Heart right ventricle (tissue), 16 donors: ENCODE measurements around the gene KIAA1191. TPM values are rescaled to one million over a fixed set of nuclear protein-coding genes. Genes with fewer than 3 reads are reported as not detected.
"Not testable (repeated sequence)": the region's sequence is repeated elsewhere in the genome, so short reads cannot be mapped to it uniquely, and the experiment has no call there.

Experiments
- ATAC-seq, 8 donors: fragments of 200-7000 bp; cut with Tn5 transposase; one replicate each; pipeline ENCODE4 v1.9.1; 2020; ENCODE audit warnings: mild to moderate bottlenecking in 8 of 8, moderate library complexity in 8 of 8, moderate number of reproducible peaks in 1 of 8
- DNase-seq, 2 donors: peaks; one replicate each; pipeline ENCODE4 v3.0.0-alpha.2; 2020
- H3K27ac ChIP-seq, 10 donors: fragments of 200-600 bp; sonication (generic) in 2 of 10; one replicate each; pipeline versions ENCODE4 v1.5.0 to v1.8.0; 2020 to 2022; ENCODE audit warnings: mild to moderate bottlenecking in 3 of 10
- H3K27me3 ChIP-seq, 7 donors: fragments of 200-600 bp; one replicate each; pipeline ENCODE4 v1.8.0; 2021 to 2022; ENCODE audit warnings: mild to moderate bottlenecking in 2 of 7
- H3K36me3 ChIP-seq, 9 donors: fragments of 200-600 bp; sonication (generic) in 1 of 9; one replicate each; pipeline versions ENCODE4 v1.5.0 to v1.8.0; 2020 to 2022; ENCODE audit warnings: mild to moderate bottlenecking in 2 of 9
- H3K4me1 ChIP-seq, 9 donors: fragments of 200-600 bp; sonication (generic) in 1 of 9; one replicate each; pipeline versions ENCODE4 v1.5.0 to v1.8.0; 2020 to 2022; ENCODE audit warnings: mild to moderate bottlenecking in 4 of 9
- H3K4me3 ChIP-seq, 10 donors: fragments of 200-600 bp; sonication (generic) in 2 of 10; one replicate each; pipeline versions ENCODE4 v1.5.0 to v1.8.0; 2020 to 2022; ENCODE audit warnings: mild to moderate bottlenecking in 7 of 10, moderate library complexity in 2 of 10
- H3K9me3 ChIP-seq, 11 donors: fragments of 200-600 bp in 10 of 11; sonication (generic) in 2 of 11; one replicate each; pipeline versions ENCODE4 v1.5.0 to v1.8.0; 2013 to 2022; ENCODE audit warnings: mild to moderate bottlenecking in 2 of 11, control low read depth in 1 of 11, moderate library complexity in 1 of 11
- WGBS, 2 donors: extraction: QIAGEN DNeasy Blood & Tissue Kit; methylation state at CpG; one replicate each; pipeline ENCODE4 v1.1.7; 2013; ENCODE audit warnings: inconsistent platforms in 1 of 2; 5-methylcytosine and 5-hydroxymethylcytosine counted together
- intact Hi-C, 10 donors: fragments of 100-400 bp; cut with DNase I; formaldehyde crosslinking; loops; one replicate each; pipeline versions ENCODE4 v1.11.1 to v1.14.2; 2022
- microRNA-seq, 2 donors: library from miRNA; unstranded; fragments of <30 nt; microRNA quantifications; one replicate each; pipeline ENCODE4 v1.2.0, GENCODE V29; 2021
- polyA plus RNA-seq, 2 donors: library from polyadenylated mRNA; stranded (reverse); fragments of 200-250 nt; gene quantifications; one replicate each; pipeline ENCODE4 v1.2.3, GENCODE V29; 2013
- total RNA-seq, 10 donors: library from RNA; stranded (reverse); fragmentation: NEBNext Ultra II Directional in 3 of 10; extraction: Animal tissue kit (Norgen Biotek cat#: 25700) in 3 of 10; gene quantifications; one replicate each; pipeline versions ENCODE4 v1.2.1 to v1.2.4, GENCODE V29; 2021 to 2023
- TF ChIP-seq, protein P1 (sequence below), 9 donors: fragments of 200-600 bp; sonication (generic) in 2 of 9; IDR thresholded peaks; one replicate each; pipeline versions ENCODE4 v1.5.0 to v1.8.0; 2021 to 2022; ENCODE audit warnings: antibody characterized with exemption in 9 of 9, mild to moderate bottlenecking in 5 of 9, moderate library complexity in 1 of 9
- donor health status: Arrhythmogenic right ventricular cardiomyopathy.
- donor health status: ischemic (EF 13 %, LVEDD 7.1; RV severe dilation, severe dysfunction).
- donor health status: healthy with polysubstance abuse.
- donor health status: DM: no; HTN: yes; CAD: no.
- donor health status: DM: no; HTN: no; CAD: no.
- donor health status: ischemic (EF 25% LVEDD 6.9; RV normal size, moderate dysfunction).
- donor health status: ischemic (EF 25% LVEDD 5.7; RV mildly dilated, moderate dysfunction).
- donor health status: healthy.
- donor health status: DM: yes; HTN: yes; CAD: no.
- donor health status: Ischemic cardiomyopathy.
- donor health status: ischemic (EF 35%, LVEDD 5.7; RV mildly dilated, moderate dysfunction).
- donor health status: nonischemic (EF 11% LVEDD 7.7; RV severe dilation, severe dysfunction).
- donor health status: DM: yes; HTN: yes; CAD: no.
- donor health status: PGD.
- donor health status: ischemic (EF 29% LVEDD 5.4; RV normal size, mild dysfunction).
- donor health status: nonischemic (EF 23%, LVEDD 6.1; RV moderate dilation, normal function).

The KIAA1191 gene
- total and polyA plus RNA-seq, 12 donors, result 38.8 to 121 (median 89.1) TPM

DNA sequence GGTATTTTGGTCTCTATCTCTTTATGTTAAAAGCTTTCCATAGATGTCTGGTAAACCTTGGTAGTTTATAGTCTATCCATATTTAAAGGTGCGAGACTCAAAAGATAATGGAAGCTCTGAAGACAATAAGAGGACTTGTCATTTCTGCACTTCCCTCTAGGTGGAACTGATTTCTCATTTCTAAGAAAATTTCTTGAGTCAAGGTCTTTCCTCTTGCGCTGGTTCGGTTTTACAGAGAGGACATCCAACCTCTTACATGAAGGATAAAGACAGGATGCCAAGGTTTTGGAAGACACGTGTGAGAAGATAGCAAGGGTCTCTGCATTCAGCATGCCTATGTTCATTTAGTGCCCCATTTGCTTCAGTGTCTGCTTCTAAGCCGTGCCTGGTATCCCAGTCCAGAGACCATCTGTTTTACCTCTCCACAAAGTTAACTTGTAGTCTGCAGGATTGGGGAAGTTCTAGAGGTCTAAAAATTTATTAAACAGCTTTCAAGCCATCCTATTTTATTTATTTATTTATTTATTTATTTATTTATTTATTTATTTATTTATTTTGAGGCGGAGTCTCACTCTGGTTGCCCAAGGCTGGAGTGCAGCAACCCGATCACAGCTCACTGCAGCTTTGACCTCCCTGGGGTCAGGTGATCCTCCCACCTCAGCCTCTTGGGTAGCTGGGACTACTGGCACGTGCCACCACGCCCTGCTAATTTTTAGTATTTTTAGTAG lies 41.6 kb downstream of the KIAA1191 start:
- Histone ChIP-seq H3K36me3 (peaks cover 0 to 67% (median 13%) of the 10 kb centered on the region in 9 donors), H3K4me1 (no peaks in the 10 kb centered on the region), H3K9me3 (no peaks in the 10 kb centered on the region), H3K4me3 (no peak overlapping the region), H3K27ac (no peak overlapping the region), H3K27me3 (no peaks in the 10 kb centered on the region)
- intact Hi-C loops, result no loop called here
- DNase-seq, result no peak
- ATAC-seq, result no peak
- TF ChIP-seq, protein P1, sequence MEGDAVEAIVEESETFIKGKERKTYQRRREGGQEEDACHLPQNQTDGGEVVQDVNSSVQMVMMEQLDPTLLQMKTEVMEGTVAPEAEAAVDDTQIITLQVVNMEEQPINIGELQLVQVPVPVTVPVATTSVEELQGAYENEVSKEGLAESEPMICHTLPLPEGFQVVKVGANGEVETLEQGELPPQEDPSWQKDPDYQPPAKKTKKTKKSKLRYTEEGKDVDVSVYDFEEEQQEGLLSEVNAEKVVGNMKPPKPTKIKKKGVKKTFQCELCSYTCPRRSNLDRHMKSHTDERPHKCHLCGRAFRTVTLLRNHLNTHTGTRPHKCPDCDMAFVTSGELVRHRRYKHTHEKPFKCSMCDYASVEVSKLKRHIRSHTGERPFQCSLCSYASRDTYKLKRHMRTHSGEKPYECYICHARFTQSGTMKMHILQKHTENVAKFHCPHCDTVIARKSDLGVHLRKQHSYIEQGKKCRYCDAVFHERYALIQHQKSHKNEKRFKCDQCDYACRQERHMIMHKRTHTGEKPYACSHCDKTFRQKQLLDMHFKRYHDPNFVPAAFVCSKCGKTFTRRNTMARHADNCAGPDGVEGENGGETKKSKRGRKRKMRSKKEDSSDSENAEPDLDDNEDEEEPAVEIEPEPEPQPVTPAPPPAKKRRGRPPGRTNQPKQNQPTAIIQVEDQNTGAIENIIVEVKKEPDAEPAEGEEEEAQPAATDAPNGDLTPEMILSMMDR (IDR thresholded peaks at IDR 0.05), result peak in 6 of 9 donors; percentile 3 to 37 (median 25)
- WGBS, 2 donors, result 81 to 84% methylated on average over 9 of the region's 9 CpGs

DNA sequence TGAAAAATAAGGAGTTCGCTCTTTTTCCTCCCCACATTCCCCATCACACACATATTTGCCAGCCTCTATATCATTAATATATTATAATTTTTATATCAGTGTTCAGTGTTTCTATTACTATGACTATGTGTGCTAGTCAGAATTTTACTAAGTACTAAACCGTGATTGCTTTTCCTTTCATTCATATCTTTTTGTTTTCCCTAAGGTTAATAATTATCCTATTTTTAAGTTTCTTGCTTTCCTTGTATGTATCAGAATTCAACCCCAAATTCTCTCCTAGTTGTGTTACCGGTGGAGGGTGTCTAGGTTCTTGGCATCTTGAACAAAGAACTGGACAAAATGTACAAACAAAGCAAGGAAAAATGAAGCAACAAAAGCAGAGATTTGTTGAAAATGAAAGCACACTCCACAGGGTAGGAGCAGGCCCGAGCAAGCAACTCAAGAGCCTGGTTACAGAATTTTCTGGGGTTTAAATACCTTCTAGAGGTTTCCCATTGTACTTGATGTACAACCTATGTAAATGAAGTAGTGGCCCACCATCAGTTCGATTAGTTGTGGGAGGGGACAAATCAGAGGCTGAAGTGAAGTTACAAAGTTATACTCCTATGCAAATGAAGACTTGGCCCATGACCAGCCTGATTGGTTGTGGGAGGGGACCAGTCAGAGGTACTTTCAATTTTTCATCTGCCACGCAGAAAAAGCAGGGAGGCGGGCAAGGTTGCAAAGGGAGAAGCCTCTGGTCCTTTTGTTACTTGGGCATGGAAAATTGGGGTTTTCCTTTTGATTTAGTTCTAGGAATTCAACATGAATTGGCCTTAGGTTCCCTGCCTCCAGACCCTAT lies 43.8 kb downstream of the KIAA1191 start:
- ATAC-seq (no peak), DNase-seq (no peak)
- TF ChIP-seq, protein P1 (IDR thresholded peaks at IDR 0.05), result no peak
- Histone ChIP-seq H3K27me3 (no peaks in the 10 kb centered on the region), H3K9me3 (no peaks in the 10 kb centered on the region), H3K4me3 (no peak overlapping the region), H3K27ac (no peak overlapping the region), H3K4me1 (no peaks in the 10 kb centered on the region), H3K36me3 (peaks cover 0 to 64% (median 19%) of the 10 kb centered on the region in 9 donors)
- WGBS, 2 donors, result 91 to 93% methylated on average over 7 of the region's 7 CpGs
- intact Hi-C loops, result no loop called here

GRCh38 chr5:176305356-176305755 lies 56.2 kb downstream of the KIAA1191 start:
- H3K4me3 ChIP-seq, H3K27me3 ChIP-seq, ATAC-seq, H3K9me3 ChIP-seq, intact Hi-C loops, DNase-seq, H3K27ac ChIP-seq, H3K4me1 ChIP-seq: not testable (repeated sequence)
- WGBS, 2 donors, result 96 to 98% methylated on average over 5 to 17 of the region's 31 CpGs
- H3K36me3 ChIP-seq, result peaks cover 0 to 39% (median 0%) of the 10 kb centered on the region in 9 donors

Small RNAs within 50 kb of the gene (microRNA-seq; reads per million reads assigned to microRNA genes)
- gene MIR1271, result 7.2 to 16.8 reads per million in 2 donors

Other genes with a start within 250 kb of the KIAA1191 start
- 1 to 10 TPM; 3.6 to 7.7 (median 5.2) TPM for gene SIMC1, start 123.3 kb downstream of the KIAA1191 start, total RNA-seq
- 1 to 10 TPM; 1.9 to 3.7 TPM for gene SIMC1, start 123.3 kb downstream of the KIAA1191 start, polyA plus RNA-seq
- 1 to 10 TPM; 2.7 to 9.2 (median 6.7) TPM for gene ARL10, start 3.7 kb upstream of the KIAA1191 start, total RNA-seq
- gene ARL10, start 3.7 kb upstream of the KIAA1191 start, polyA plus RNA-seq, result 10 to 100 TPM in 1 of 2 donors, 1 to 10 TPM in 1; 1.5 to 12.3 TPM
- 10 to 100 TPM; 11.3 to 25.9 (median 18.5) TPM for gene NOP16, start 26.8 kb upstream of the KIAA1191 start, total RNA-seq
- gene NOP16, start 26.8 kb upstream of the KIAA1191 start, polyA plus RNA-seq, result 10 to 100 TPM; 59.0 to 84.0 TPM
- gene HIGD2A, start 27.0 kb upstream of the KIAA1191 start, total RNA-seq, result 100 to 1,000 TPM; 198 to 276 (median 228) TPM
- 100 to 1,000 TPM; 325 to 349 TPM for gene HIGD2A, start 27.0 kb upstream of the KIAA1191 start, polyA plus RNA-seq
- 100 to 1,000 TPM; 192 to 246 (median 214) TPM for gene CLTB, start 54.8 kb upstream of the KIAA1191 start, total RNA-seq
- gene CLTB, start 54.8 kb upstream of the KIAA1191 start, polyA plus RNA-seq, result 100 to 1,000 TPM; 546 to 569 TPM
- 10 to 100 TPM; 12.8 to 19.9 (median 14.9) TPM for gene FAF2, start 86.6 kb upstream of the KIAA1191 start, total RNA-seq
- 10 to 100 TPM; 10.1 to 10.4 TPM for gene FAF2, start 86.6 kb upstream of the KIAA1191 start, polyA plus RNA-seq
- 10 to 100 TPM; 18.1 to 31.1 (median 21.5) TPM for gene RNF44, start 175.6 kb upstream of the KIAA1191 start, total RNA-seq
- gene RNF44, start 175.6 kb upstream of the KIAA1191 start, polyA plus RNA-seq, result 10 to 100 TPM in 1 of 2 donors, 1 to 10 TPM in 1; 7.9 to 21.9 TPM
- under 1 TPM in 2 of 10 donors, not detected in 8; 0.19 to 0.22 TPM for gene CDHR2, start 187.6 kb upstream of the KIAA1191 start, total RNA-seq
- gene CDHR2, start 187.6 kb upstream of the KIAA1191 start, polyA plus RNA-seq, result under 1 TPM in 1 of 2 donors, not detected in 1; 0.03 TPM
- 1 to 10 TPM in 1 of 10 donors, under 1 TPM in 9; 0.06 to 1.0 (median 0.38) TPM for gene GPRIN1, start 248.4 kb upstream of the KIAA1191 start, total RNA-seq
- under 1 TPM; 0.22 to 0.26 TPM for gene GPRIN1, start 248.4 kb upstream of the KIAA1191 start, polyA plus RNA-seq